NB4 (cell line): ENCODE measurements around the gene TP53BP1.
"Not testable (repeated sequence)": the region's sequence is repeated elsewhere in the genome, so short reads cannot be mapped to it uniquely, and the experiment has no call there.

Source experiments
- DNase-seq: peaks from one replicate; pipeline ENCODE4 v3.0.0; 2010; ENCODE audit warnings: low read depth
- H3K4me3 ChIP-seq: one replicate; pipeline ENCODE4 v1.5.1; 2011; ENCODE audit warnings: mild to moderate bottlenecking, low read depth, low read length, moderate library complexity
- CTCF ChIP-seq: IDR thresholded peaks from one replicate; pipeline ENCODE4 v1.5.1; 2012; ENCODE audit warnings: low read depth, low read length
- MYC ChIP-seq: IDR thresholded peaks from 2 replicates; pipeline ENCODE4 v1.6.1; 2011; ENCODE audit warnings: low read depth, low read length
- POLR2A ChIP-seq: IDR thresholded peaks from 2 replicates; pipeline ENCODE4 v1.6.1; 2011; ENCODE audit warnings: mild to moderate bottlenecking; ENCODE audit not compliant: insufficient read length; ENCODE audit errors: extremely low read depth
- TF ChIP-seq, protein P1 (sequence below): IDR thresholded peaks from 2 replicates; pipeline ENCODE4 v1.6.1; 2011; ENCODE audit warnings: low read depth, low read length

Gene TP53BP1

DNA sequence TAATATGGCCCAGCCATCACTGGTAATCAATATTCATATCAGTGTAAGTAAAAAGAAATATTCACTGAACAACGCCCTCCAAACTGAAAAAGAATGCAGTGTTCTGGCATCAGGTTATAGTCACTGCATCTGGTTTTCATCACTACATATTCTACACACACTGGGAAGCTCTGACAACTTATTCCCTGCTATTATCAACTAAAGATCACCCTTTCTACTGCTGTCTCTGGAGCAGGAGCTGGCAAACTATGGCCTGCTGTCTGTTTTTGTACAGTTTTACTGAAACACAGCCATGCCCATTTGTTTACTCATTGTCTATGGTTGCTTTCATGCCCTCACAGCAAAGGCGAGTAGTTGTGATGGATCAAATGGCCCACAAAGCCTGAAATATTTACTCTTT, 86.8 kb downstream of the TP53BP1 start:
- no peak overlapping the region for H3K4me3 ChIP-seq
- no peak for DNase-seq
- TF ChIP-seq, protein P1, sequence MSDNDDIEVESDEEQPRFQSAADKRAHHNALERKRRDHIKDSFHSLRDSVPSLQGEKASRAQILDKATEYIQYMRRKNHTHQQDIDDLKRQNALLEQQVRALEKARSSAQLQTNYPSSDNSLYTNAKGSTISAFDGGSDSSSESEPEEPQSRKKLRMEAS = no peak
- TF ChIP-seq POLR2A = no peak
- no peak for TF ChIP-seq CTCF
- no peak for TF ChIP-seq MYC

GRCh38 chr15:43404130-43404529, 88.8 kb downstream of the TP53BP1 start:
- TF ChIP-seq, protein P1 = no peak
- TF ChIP-seq POLR2A = no peak
- TF ChIP-seq MYC = no peak
- no peak for TF ChIP-seq CTCF
- no peak overlapping the region for H3K4me3 ChIP-seq
- no peak for DNase-seq

- TF ChIP-seq POLR2A = no peak
- TF ChIP-seq, protein P1 = no peak
- TF ChIP-seq MYC = no peak
- no peak for TF ChIP-seq CTCF
- no peak for DNase-seq
- no peak overlapping the region for H3K4me3 ChIP-seq
Observed at GRCh38 chr15:43403616-43404015, 89.3 kb downstream of the TP53BP1 start.

DNA sequence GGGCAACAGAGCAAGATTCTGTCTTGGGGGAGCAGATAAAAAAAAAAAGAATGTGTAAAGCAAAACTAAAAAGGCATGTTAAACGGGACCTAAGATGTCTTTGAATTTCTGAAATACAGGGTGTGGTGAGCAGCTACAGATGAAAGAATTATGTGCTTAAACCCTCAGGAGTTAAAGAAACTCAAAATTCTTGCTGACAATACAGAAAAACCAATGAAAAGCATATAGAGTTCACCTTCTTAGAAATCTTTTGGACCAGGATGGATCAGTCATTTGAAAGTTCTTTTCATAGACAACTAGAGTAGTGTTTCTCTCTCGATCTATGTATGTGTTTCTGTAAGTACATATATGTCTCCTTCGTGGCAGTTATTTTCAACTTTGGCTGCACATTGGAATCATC, 90.7 kb downstream of the TP53BP1 start:
- TF ChIP-seq POLR2A (no peak), MYC (no peak), CTCF (no peak)
- TF ChIP-seq, protein P1 = no peak
- H3K4me3 ChIP-seq = no peak overlapping the region
- no peak for DNase-seq

- not testable (repeated sequence) for DNase-seq, H3K4me3 ChIP-seq
Observed at GRCh38 chr15:43393592-43393991, 99.4 kb downstream of the TP53BP1 start.

DNA sequence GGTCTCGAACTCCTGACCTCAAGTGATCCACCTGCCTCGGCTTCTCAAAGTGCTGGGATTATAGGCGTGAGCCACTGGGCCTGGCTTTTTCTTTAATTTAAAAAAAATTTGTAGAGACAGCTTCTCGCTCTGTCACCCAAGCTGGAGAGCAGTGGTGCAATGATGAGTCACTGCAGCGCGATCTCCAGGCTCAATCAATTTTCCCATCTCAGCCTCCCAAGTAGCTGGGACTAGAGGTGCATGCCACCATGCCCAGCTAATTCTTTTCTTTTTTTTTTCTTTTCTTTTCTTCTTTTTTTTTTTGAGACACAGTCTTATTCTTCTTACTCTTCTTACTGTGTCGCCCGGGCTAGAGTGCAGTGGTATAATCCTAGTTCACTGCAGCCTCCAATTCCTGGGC, 102.2 kb downstream of the TP53BP1 start:
- H3K4me3 ChIP-seq = no peak overlapping the region

More for the DNA sequence above, 102.2 kb downstream of the TP53BP1 start:
- peak; percentile 36 for DNase-seq
- TF ChIP-seq, protein P1 = no peak
- no peak for TF ChIP-seq POLR2A
- no peak for TF ChIP-seq MYC
- TF ChIP-seq CTCF = no peak
